GM12878 (cell line): ENCODE measurements around the gene MAN1A1. TPM values are rescaled to one million over a fixed set of nuclear protein-coding genes. Genes with fewer than 3 reads are reported as not detected.

Experiments used
- ATAC-seq: fragments of 200-7000 bp; cut with Tn5 transposase; 3 replicates; pipeline ENCODE4 v1.9.1; 2020; ENCODE audit warnings: mild to moderate bottlenecking, moderate library complexity
- BruUV-seq: library from RNA; stranded (reverse); fragments of 400-500 nt; replicated peaks from 2 replicates; lab custom pipeline; 2021; lab: Mats Ljungman, UMichigan
- CTCF ChIA-PET: fragments of 300-600 bp; sonication (Branson Sonifier 250); formaldehyde crosslinking; extraction: SDS; loops from one replicate; lab custom pipeline; 2021; ENCODE audit warnings: inconsistent platforms; lab: Yijun Ruan, JAX
- POLR2A ChIA-PET: fragments of 350-600 bp; formaldehyde crosslinking; extraction: SDS; loops from one replicate; lab custom pipeline; 2021; ENCODE audit warnings: inconsistent platforms; lab: Charles Lee
- RAD21 ChIA-PET: fragments of 300-600 bp; sonication (Branson Sonifier 250); formaldehyde crosslinking; loops from one replicate; lab custom pipeline; 2023; ENCODE audit warnings: antibody characterized with exemption; ENCODE audit not compliant: unreplicated experiment; lab: Charles Lee
- SMC1A ChIA-PET: fragments of 300-600 bp; sonication (Branson Sonifier 250); formaldehyde crosslinking; loops from one replicate; lab custom pipeline; 2023; ENCODE audit not compliant: unreplicated experiment, uncharacterized antibody; lab: Charles Lee
- DNase-seq: peaks from one replicate; pipeline ENCODE4 v3.0.0-alpha.2; 2011; ENCODE audit warnings: low read depth, low spot score
- FAIRE-seq: peaks from 3 replicates; lab custom pipeline; 2011; peaks lifted over from hg19 to GRCh38; lab: Jason Lieb, UNC
- H2AFZ ChIP-seq: 2 replicates; pipeline ENCODE4 v1.6.0; 2011; ENCODE audit warnings: low read depth, low read length, control low read depth; ENCODE audit not compliant: control insufficient read depth
- H3K27ac ChIP-seq: 2 replicates; pipeline ENCODE4 v1.5.1; 2011; ENCODE audit warnings: control low read depth; ENCODE audit not compliant: control insufficient read depth, insufficient read depth
- H3K27me3 ChIP-seq, 2 experiments: replicated peaks in 1 of 2; 2 replicates each; pipeline versions ENCODE4 v1.6.0 to v1.6.1; 2011; ENCODE audit warnings: low read length in 1 of 2; ENCODE audit not compliant: control insufficient read depth in 2 of 2, insufficient read depth in 2 of 2
- H3K36me3 ChIP-seq, 2 experiments: 2 replicates each; pipeline ENCODE4 v1.5.1; 2011; ENCODE audit warnings: low read length in 1 of 2; ENCODE audit not compliant: control insufficient read depth in 2 of 2, insufficient read depth in 2 of 2
- H3K4me1 ChIP-seq: 2 replicates; pipeline ENCODE4 v1.6.1; 2011; ENCODE audit warnings: mild to moderate bottlenecking, low read length, moderate library complexity, mixed read lengths; ENCODE audit not compliant: control insufficient read depth, insufficient read depth
- H3K4me2 ChIP-seq: 2 replicates; pipeline ENCODE4 v1.6.0; 2011; ENCODE audit warnings: control low read depth; ENCODE audit not compliant: control insufficient read depth, insufficient read depth
- H3K4me3 ChIP-seq: fragments of 200-600 bp; sonication (generic); 2 replicates; pipeline ENCODE4 v1.5.1; 2016
- H3K79me2 ChIP-seq: 2 replicates; pipeline ENCODE4 v1.6.0; 2011; ENCODE audit warnings: low read length; ENCODE audit not compliant: control insufficient read depth, insufficient read depth
- H3K9ac ChIP-seq: 2 replicates; pipeline ENCODE4 v1.8.0; 2011; ENCODE audit warnings: low read length, control low read depth, mixed read lengths; ENCODE audit not compliant: control insufficient read depth, insufficient read depth
- H3K9me3 ChIP-seq: replicated peaks from 3 replicates; pipeline ENCODE4 v1.5.1; 2011; ENCODE audit warnings: mild to moderate bottlenecking, low read length; ENCODE audit not compliant: control insufficient read depth, insufficient read depth
- H4K20me1 ChIP-seq: 2 replicates; pipeline ENCODE4 v1.6.0; 2011; ENCODE audit not compliant: control insufficient read depth, insufficient read depth
- CHD4 ChIP-seq: fragments of 200-600 bp; sonication (generic); IDR thresholded peaks from 2 replicates; pipeline ENCODE4 v1.6.1; 2016; ENCODE audit warnings: mild to moderate bottlenecking
- ELK1 ChIP-seq: IDR thresholded peaks from 2 replicates; pipeline ENCODE4 v1.6.1; 2012; ENCODE audit warnings: low read depth, low read length, improper control_type of control experiment
- ETV6 ChIP-seq, 2 experiments: fragments of 450-650 bp in 1 of 2; IDR thresholded peaks in 1 of 2; conservative IDR thresholded peaks in 1 of 2; 2 replicates each; pipeline ENCODE4 v1.6.1; 2014; ENCODE audit warnings: antibody characterized with exemption in 1 of 2, borderline replicate concordance in 1 of 2, low read depth in 1 of 2, mild to moderate bottlenecking in 1 of 2, moderate library complexity in 1 of 2
- HSF1 ChIP-seq: fragments of 150-350 bp; IDR thresholded peaks from 2 replicates; pipeline ENCODE4 v1.6.1; 2014; ENCODE audit warnings: mild to moderate bottlenecking, low read depth, low read length
- IKZF1 ChIP-seq: fragments of 450-650 bp; conservative IDR thresholded peaks from 2 replicates; pipeline ENCODE4 v1.6.1; 2017; ENCODE audit warnings: antibody characterized with exemption, mild to moderate bottlenecking
- IKZF2 ChIP-seq, 2 experiments: fragments of 450-650 bp; IDR thresholded peaks; 2 replicates each; pipeline ENCODE4 v1.6.1; 2017; ENCODE audit warnings: mild to moderate bottlenecking in 2 of 2, moderate library complexity in 2 of 2
- NBN ChIP-seq: fragments of 450-650 bp; IDR thresholded peaks from 2 replicates; pipeline ENCODE4 v1.6.1; 2016
- NFXL1 ChIP-seq: fragments of 450-650 bp; IDR thresholded peaks from 2 replicates; pipeline ENCODE4 v1.6.1; 2017; ENCODE audit warnings: antibody characterized with exemption, mild to moderate bottlenecking, borderline replicate concordance
- PML ChIP-seq: IDR thresholded peaks from 2 replicates; pipeline ENCODE4 v1.6.1; 2012; ENCODE audit warnings: low read length, inconsistent platforms
- RAD51 ChIP-seq: fragments of 450-650 bp; IDR thresholded peaks from 2 replicates; pipeline ENCODE4 v1.6.1; 2016; ENCODE audit warnings: moderate library complexity, mild to moderate bottlenecking, inconsistent platforms
- RUNX3 ChIP-seq: IDR thresholded peaks from 2 replicates; pipeline ENCODE4 v1.6.1; 2012; ENCODE audit warnings: low read length, inconsistent platforms
- SMAD5 ChIP-seq: IDR thresholded peaks from 2 replicates; pipeline ENCODE4 v1.6.1; 2016; ENCODE audit warnings: antibody characterized with exemption, low read depth
- TBL1XR1 ChIP-seq: IDR thresholded peaks from 2 replicates; pipeline ENCODE4 v1.6.1; 2012; ENCODE audit warnings: low read depth, low read length, improper control_type of control experiment
- ZSCAN29 ChIP-seq: fragments of 450-650 bp; IDR thresholded peaks from 2 replicates; pipeline ENCODE4 v1.6.1; 2017; ENCODE audit warnings: mild to moderate bottlenecking, moderate library complexity
- WGBS: methylation state at CpG from one replicate; pipeline ENCODE4 v1.1.6; 2016; ENCODE audit warnings: low lambda C conversion rate; ENCODE audit not compliant: insufficient replicate concordance, insufficient coverage; ENCODE audit errors: missing lambda C conversion rate; 5-methylcytosine and 5-hydroxymethylcytosine counted together
- in situ Hi-C: fragments of 300-500 bp; cut with MboI; formaldehyde crosslinking; loops from 9 replicates; pipeline ENCODE4 v1.14.3; 2018; ENCODE audit warnings: mixed read lengths
- intact Hi-C: fragments of 100-400 bp; cut with micrococcal nuclease; formaldehyde crosslinking; loops from one replicate; pipeline ENCODE4 v1.14.2; 2022; ENCODE audit not compliant: unreplicated experiment
- polyA plus RNA-seq, 11 experiments: library from polyadenylated mRNA; depleted of rRNA in 4 of 11; unstranded in 6 of 11; stranded (reverse) in 5 of 11; fragments of >200 nt; fragmentation: Nextera tagmentation in 4 of 11; fragmentation: Illumina TruSeq in 1 of 11; extraction: Ambion mirVana in 4 of 11; extraction: Trizol in 1 of 11; gene quantifications; 1 replicate in 1 of 11; 2 replicates in 10 of 11; pipeline versions ENCODE4 v1.2.1 to v1.2.3, GENCODE V29; 2011 to 2016; ENCODE audit warnings: inconsistent platforms in 2 of 11, missing spikeins in 2 of 11, low read depth in 1 of 11
- total RNA-seq, 4 experiments: library from RNA; depleted of rRNA in 3 of 4; stranded (reverse); fragments of >200 nt in 3 of 4; fragmentation: Illumina TruSeq in 1 of 4; extraction: Trizol in 1 of 4; gene quantifications; 2 replicates each; pipeline versions ENCODE4 v1.2.1 to v1.2.3, GENCODE V29; 2013 to 2021
- TF ChIP-seq, protein P1 (sequence below): fragments of 450-650 bp; conservative IDR thresholded peaks from 2 replicates; pipeline ENCODE4 v1.6.1; 2017; ENCODE audit warnings: mild to moderate bottlenecking, moderate library complexity
- TF ChIP-seq, protein P2 (sequence below): IDR thresholded peaks from 2 replicates; pipeline ENCODE4 v1.6.1; 2011; ENCODE audit warnings: low read depth, low read length, improper control_type of control experiment, borderline replicate concordance

Gene MAN1A1
- total and polyA plus RNA-seq, 10 of the 15 experiments (the other 5 are each of a cell fraction or from before 2014, with no cell fraction given), result 5.4 to 28.1 (median 19.5) TPM

- no peak overlapping the region for H3K4me3 ChIP-seq
- peaks cover 0 to 1% of the 10 kb centered on the region in 2 experiments; a peak in 3 of 4 replicates for H3K36me3 ChIP-seq
- 94% methylated on average over 1 of the region's 1 CpG for WGBS
- ChIA-PET POLR2A (interaction anchor here (1.1 kb wide), 1 partner anchor 26 kb away, joined by 3 read pairs; no protein-coding TSS in a partner anchor), CTCF (interaction anchor here (1.0 kb wide), 1 partner anchor 13 kb away, joined by 3 read pairs; no protein-coding TSS in a partner anchor), RAD21 (interaction anchor here (1.0 kb wide), 1 partner anchor 52 kb away, joined by 3 read pairs; no protein-coding TSS in a partner anchor), SMC1A (interaction anchor here (1.0 to 1.9 kb wide), 4 partner anchors 8 to 18 kb away, joined by 3 to 4 read pairs (median 4); no protein-coding TSS in a partner anchor)
- DNase-seq (no peak), FAIRE-seq (no peak), ATAC-seq (no peak)
- no peak overlapping the region for H2AFZ ChIP-seq
- no peaks in the 10 kb centered on the region for H4K20me1 ChIP-seq
- H3K4me2 ChIP-seq, result no peak overlapping the region
- H3K9me3 ChIP-seq, result no peaks in the 10 kb centered on the region
- H3K79me2 ChIP-seq, result no peaks in the 10 kb centered on the region
- intact Hi-C loops, result no loop called here
- in situ Hi-C loops, result no loop called here
- no TSS peak for BruUV-seq
- H3K9ac ChIP-seq, result no peak overlapping the region
- H3K4me1 ChIP-seq, result no peaks in the 10 kb centered on the region
- no peak overlapping the region for H3K27ac ChIP-seq
- no peaks in the 10 kb centered on the region for H3K27me3 ChIP-seq
- no peak for TF ChIP-seq ETV6 (conservative IDR thresholded peaks at IDR 0.05 in 1 of 2, IDR thresholded peaks at IDR 0.05 in 1 of 2; ENCODE audit: borderline replicate concordance in 1 of 2, low read depth in 1 of 2)
- TF ChIP-seq IKZF2 (IDR thresholded peaks at IDR 0.05), result no peak
- TF ChIP-seq RUNX3, result no peak
- TF ChIP-seq PML, result no peak
- no peak for TF ChIP-seq SMAD5
- TF ChIP-seq CHD4, result no peak
- no peak for TF ChIP-seq NFXL1
- no peak for TF ChIP-seq ZSCAN29
- TF ChIP-seq IKZF1, result no peak
- TF ChIP-seq, protein P1, sequence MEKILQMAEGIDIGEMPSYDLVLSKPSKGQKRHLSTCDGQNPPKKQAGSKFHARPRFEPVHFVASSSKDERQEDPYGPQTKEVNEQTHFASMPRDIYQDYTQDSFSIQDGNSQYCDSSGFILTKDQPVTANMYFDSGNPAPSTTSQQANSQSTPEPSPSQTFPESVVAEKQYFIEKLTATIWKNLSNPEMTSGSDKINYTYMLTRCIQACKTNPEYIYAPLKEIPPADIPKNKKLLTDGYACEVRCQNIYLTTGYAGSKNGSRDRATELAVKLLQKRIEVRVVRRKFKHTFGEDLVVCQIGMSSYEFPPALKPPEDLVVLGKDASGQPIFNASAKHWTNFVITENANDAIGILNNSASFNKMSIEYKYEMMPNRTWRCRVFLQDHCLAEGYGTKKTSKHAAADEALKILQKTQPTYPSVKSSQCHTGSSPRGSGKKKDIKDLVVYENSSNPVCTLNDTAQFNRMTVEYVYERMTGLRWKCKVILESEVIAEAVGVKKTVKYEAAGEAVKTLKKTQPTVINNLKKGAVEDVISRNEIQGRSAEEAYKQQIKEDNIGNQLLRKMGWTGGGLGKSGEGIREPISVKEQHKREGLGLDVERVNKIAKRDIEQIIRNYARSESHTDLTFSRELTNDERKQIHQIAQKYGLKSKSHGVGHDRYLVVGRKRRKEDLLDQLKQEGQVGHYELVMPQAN, result no peak
- TF ChIP-seq, protein P2, sequence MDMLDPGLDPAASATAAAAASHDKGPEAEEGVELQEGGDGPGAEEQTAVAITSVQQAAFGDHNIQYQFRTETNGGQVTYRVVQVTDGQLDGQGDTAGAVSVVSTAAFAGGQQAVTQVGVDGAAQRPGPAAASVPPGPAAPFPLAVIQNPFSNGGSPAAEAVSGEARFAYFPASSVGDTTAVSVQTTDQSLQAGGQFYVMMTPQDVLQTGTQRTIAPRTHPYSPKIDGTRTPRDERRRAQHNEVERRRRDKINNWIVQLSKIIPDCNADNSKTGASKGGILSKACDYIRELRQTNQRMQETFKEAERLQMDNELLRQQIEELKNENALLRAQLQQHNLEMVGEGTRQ, result no peak
- TF ChIP-seq RAD51, result no peak
- TF ChIP-seq TBL1XR1, result no peak
- TF ChIP-seq ELK1, result no peak
- TF ChIP-seq NBN, result no peak
- no peak for TF ChIP-seq HSF1
These were observed 166.1 kb downstream of the MAN1A1 start for GRCh38 chr6:119183457-119183856.
